Glutamatergic neuron (in vitro differentiated cells): ENCODE data around the gene FOXR2. TPM values are rescaled to one million over a fixed set of nuclear protein-coding genes. Genes with fewer than 3 reads are reported as not detected.

Source experiments
- DNase-seq: peaks from one replicate; pipeline ENCODE4 v3.0.0; 2022
- H3K27ac Mint-ChIP-seq: one replicate; pipeline ENCODE4 v1.8.0; 2020; ENCODE audit warnings: mild to moderate bottlenecking, mixed read lengths, inconsistent platforms; ENCODE audit not compliant: unreplicated experiment
- H3K27me3 Mint-ChIP-seq: one replicate; pipeline ENCODE4 v1.8.0; 2020; ENCODE audit warnings: mild to moderate bottlenecking, moderate library complexity, mixed read lengths, inconsistent platforms; ENCODE audit not compliant: unreplicated experiment
- H3K36me3 Mint-ChIP-seq: one replicate; pipeline ENCODE4 v1.8.0; 2020; ENCODE audit warnings: mild to moderate bottlenecking, mixed read lengths, inconsistent platforms; ENCODE audit not compliant: unreplicated experiment
- H3K4me1 Mint-ChIP-seq: one replicate; pipeline ENCODE4 v1.8.0; 2020; ENCODE audit warnings: mild to moderate bottlenecking, low read depth, mixed read lengths, inconsistent platforms; ENCODE audit not compliant: unreplicated experiment
- H3K4me3 Mint-ChIP-seq: one replicate; pipeline ENCODE4 v1.8.0; 2020; ENCODE audit warnings: mild to moderate bottlenecking, mixed read lengths, inconsistent platforms; ENCODE audit not compliant: unreplicated experiment
- H3K9me3 Mint-ChIP-seq: one replicate; pipeline ENCODE4 v1.8.0; 2020; ENCODE audit warnings: mild to moderate bottlenecking, moderate library complexity, mixed read lengths, inconsistent platforms; ENCODE audit not compliant: unreplicated experiment
- total RNA-seq: library from RNA; stranded (reverse); fragmentation: NEBNext Ultra II Directional; extraction: Animal tissue kit (Norgen Biotek cat#: 25700); gene quantifications from one replicate; pipeline ENCODE4 v1.2.1, GENCODE V29; 2021; ENCODE audit not compliant: unreplicated experiment
- TF ChIP-seq, protein P1 (sequence below): fragments of 200-600 bp; sonication (generic); IDR thresholded peaks from one replicate; pipeline ENCODE4 v1.5.0; 2021; ENCODE audit not compliant: partially characterized antibody, unreplicated experiment

Gene FOXR2
- total RNA-seq, 1 donor from 2014 or later: not detected

GRCh38 chrX:55598333-55598732 lies 24.9 kb upstream of the FOXR2 start:
- Mint-ChIP-seq H3K4me1 (no peaks in the 10 kb centered on the region), H3K27ac (no peak overlapping the region), H3K36me3 (no peaks in the 10 kb centered on the region), H3K4me3 (no peak overlapping the region), H3K9me3 (no peaks in the 10 kb centered on the region), H3K27me3 (no peaks in the 10 kb centered on the region)
- TF ChIP-seq, protein P1, sequence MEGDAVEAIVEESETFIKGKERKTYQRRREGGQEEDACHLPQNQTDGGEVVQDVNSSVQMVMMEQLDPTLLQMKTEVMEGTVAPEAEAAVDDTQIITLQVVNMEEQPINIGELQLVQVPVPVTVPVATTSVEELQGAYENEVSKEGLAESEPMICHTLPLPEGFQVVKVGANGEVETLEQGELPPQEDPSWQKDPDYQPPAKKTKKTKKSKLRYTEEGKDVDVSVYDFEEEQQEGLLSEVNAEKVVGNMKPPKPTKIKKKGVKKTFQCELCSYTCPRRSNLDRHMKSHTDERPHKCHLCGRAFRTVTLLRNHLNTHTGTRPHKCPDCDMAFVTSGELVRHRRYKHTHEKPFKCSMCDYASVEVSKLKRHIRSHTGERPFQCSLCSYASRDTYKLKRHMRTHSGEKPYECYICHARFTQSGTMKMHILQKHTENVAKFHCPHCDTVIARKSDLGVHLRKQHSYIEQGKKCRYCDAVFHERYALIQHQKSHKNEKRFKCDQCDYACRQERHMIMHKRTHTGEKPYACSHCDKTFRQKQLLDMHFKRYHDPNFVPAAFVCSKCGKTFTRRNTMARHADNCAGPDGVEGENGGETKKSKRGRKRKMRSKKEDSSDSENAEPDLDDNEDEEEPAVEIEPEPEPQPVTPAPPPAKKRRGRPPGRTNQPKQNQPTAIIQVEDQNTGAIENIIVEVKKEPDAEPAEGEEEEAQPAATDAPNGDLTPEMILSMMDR: no peak
- DNase-seq: no peak

DNA sequence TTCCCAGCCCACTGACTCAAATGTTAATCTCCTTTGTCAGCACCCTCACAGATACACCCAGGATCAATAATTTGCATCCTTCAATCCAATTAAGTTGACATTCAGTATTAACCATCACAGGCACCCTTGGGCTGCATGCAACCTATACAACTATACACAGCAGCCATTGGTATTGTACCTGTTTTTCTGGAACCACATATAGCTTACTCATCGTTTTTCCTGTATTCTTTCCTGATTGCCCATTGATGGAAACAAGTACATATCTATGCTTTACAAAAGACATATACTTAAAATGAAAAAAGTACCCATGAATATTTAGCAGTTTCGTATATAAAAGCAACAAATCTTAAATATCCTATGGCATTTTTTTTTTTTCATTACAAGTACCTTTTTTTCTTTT lies 3.7 kb upstream of the FOXR2 start:
- Mint-ChIP-seq H3K9me3 (peaks cover 1% of the 10 kb centered on the region), H3K27me3 (no peaks in the 10 kb centered on the region), H3K27ac (no peak overlapping the region), H3K36me3 (no peaks in the 10 kb centered on the region), H3K4me3 (no peak overlapping the region), H3K4me1 (no peaks in the 10 kb centered on the region)
- TF ChIP-seq, protein P1: no peak
- no peak for DNase-seq

DNA sequence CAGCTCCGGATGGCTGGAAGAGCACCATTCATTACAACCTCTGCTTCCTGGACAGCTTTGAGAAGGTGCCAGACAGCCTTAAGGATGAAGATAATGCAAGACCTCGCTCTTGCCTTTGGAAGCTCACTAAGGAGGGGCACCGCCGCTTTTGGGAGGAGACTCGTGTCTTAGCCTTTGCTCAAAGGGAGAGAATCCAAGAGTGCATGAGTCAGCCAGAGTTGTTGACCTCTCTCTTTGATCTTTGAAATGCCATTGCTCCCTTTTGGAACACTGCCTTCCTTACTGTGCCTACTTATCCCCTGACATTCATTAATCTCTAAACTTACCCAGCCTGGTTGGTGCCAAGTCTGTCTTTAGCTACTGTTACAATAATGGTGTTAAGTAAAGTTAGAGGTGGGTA lies 1.2 kb downstream of the FOXR2 start:
- no peak for DNase-seq
- no peaks in the 10 kb centered on the region for H3K27me3 Mint-ChIP-seq
- H3K4me3 Mint-ChIP-seq: no peak overlapping the region
- H3K4me1 Mint-ChIP-seq: no peaks in the 10 kb centered on the region
- no peak overlapping the region for H3K27ac Mint-ChIP-seq
- H3K36me3 Mint-ChIP-seq: no peaks in the 10 kb centered on the region
- TF ChIP-seq, protein P1: no peak
- peaks cover 1% of the 10 kb centered on the region for H3K9me3 Mint-ChIP-seq

GRCh38 chrX:55636109-55636508 lies 12.9 kb downstream of the FOXR2 start:
- H3K27ac Mint-ChIP-seq: no peak overlapping the region
- DNase-seq: no peak
- no peaks in the 10 kb centered on the region for H3K4me1 Mint-ChIP-seq
- H3K4me3 Mint-ChIP-seq: no peak overlapping the region
- H3K9me3 Mint-ChIP-seq: no peaks in the 10 kb centered on the region
- H3K27me3 Mint-ChIP-seq: no peaks in the 10 kb centered on the region
- no peaks in the 10 kb centered on the region for H3K36me3 Mint-ChIP-seq
- TF ChIP-seq, protein P1: no peak

GRCh38 chrX:55638933-55639332 lies 15.7 kb downstream of the FOXR2 start:
- no peak overlapping the region for H3K4me3 Mint-ChIP-seq
- no peak overlapping the region for H3K27ac Mint-ChIP-seq
- no peak for DNase-seq
- H3K9me3 Mint-ChIP-seq: no peaks in the 10 kb centered on the region
- no peaks in the 10 kb centered on the region for H3K36me3 Mint-ChIP-seq
- H3K27me3 Mint-ChIP-seq: no peaks in the 10 kb centered on the region
- H3K4me1 Mint-ChIP-seq: no peaks in the 10 kb centered on the region
- TF ChIP-seq, protein P1: no peak
